Calu3 (cell line): ENCODE measurements around the gene HRG. TPM values are rescaled to one million over a fixed set of nuclear protein-coding genes. Genes with fewer than 3 reads are reported as not detected.

Experiments used
- BruUV-seq: library from RNA; stranded (reverse); fragments of 400-500 nt; replicated peaks from 2 replicates; lab custom pipeline; 2021; lab: Mats Ljungman, UMichigan
- CTCF ChIA-PET: fragments of 300-600 bp; sonication (Branson Sonifier 250); formaldehyde crosslinking; loops from one replicate; lab custom pipeline; 2022; ENCODE audit warnings: antibody characterized with exemption; lab: Charles Lee
- DNase-seq: peaks from one replicate; pipeline ENCODE4 v3.0.0; 2022
- H3K27ac Mint-ChIP-seq: one replicate; pipeline ENCODE4 v1.8.0; 2022; ENCODE audit warnings: mixed read lengths; ENCODE audit not compliant: unreplicated experiment
- H3K27me3 Mint-ChIP-seq: one replicate; pipeline ENCODE4 v1.8.0; 2022; ENCODE audit warnings: mixed read lengths; ENCODE audit not compliant: unreplicated experiment
- H3K36me3 Mint-ChIP-seq: one replicate; pipeline ENCODE4 v1.8.0; 2022; ENCODE audit warnings: mild to moderate bottlenecking, moderate library complexity, mixed read lengths; ENCODE audit not compliant: insufficient read depth, unreplicated experiment
- H3K4me1 Mint-ChIP-seq: one replicate; pipeline ENCODE4 v1.8.0; 2022; ENCODE audit warnings: mild to moderate bottlenecking, low read depth, mixed read lengths; ENCODE audit not compliant: unreplicated experiment
- H3K4me3 Mint-ChIP-seq: one replicate; pipeline ENCODE4 v1.8.0; 2022; ENCODE audit warnings: mild to moderate bottlenecking, low read depth, moderate library complexity, mixed read lengths; ENCODE audit not compliant: unreplicated experiment
- H3K9me3 Mint-ChIP-seq: one replicate; pipeline ENCODE4 v1.8.0; 2022; ENCODE audit warnings: low read depth, mixed read lengths; ENCODE audit not compliant: unreplicated experiment
- CTCF ChIP-seq: fragments of 200-600 bp; IDR thresholded peaks from one replicate; pipeline ENCODE4 v1.8.0; 2022; ENCODE audit warnings: antibody characterized with exemption; ENCODE audit not compliant: unreplicated experiment
- intact Hi-C: fragments of 100-400 bp; cut with micrococcal nuclease; formaldehyde crosslinking; loops from one replicate; pipeline ENCODE4 v1.10.0; 2022; ENCODE audit not compliant: unreplicated experiment
- total RNA-seq: library from RNA; stranded (reverse); gene quantifications from 2 replicates; pipeline ENCODE4 v1.2.3, GENCODE V29; 2022

Gene HRG
- total RNA-seq, 1 experiment from 2014 or later, result 0.40 TPM

DNA sequence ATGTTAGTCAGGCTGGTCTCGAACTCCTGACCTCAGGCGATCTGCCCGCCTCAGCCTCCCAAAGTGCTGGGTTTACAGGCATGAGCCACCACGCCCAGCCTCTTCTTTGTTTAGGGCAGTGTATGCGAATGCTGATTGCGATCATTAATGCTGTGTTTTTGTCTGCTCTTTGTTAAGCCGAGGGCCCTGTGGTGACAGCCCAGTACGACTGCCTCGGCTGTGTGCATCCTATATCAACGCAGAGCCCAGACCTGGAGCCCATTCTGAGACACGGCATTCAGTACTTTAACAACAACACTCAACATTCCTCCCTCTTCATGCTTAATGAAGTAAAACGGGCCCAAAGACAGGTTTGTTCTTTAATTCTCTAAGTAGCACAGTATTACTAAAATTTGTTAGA lies 59.1 kb downstream of the HRG start:
- no peak overlapping the region for H3K27ac Mint-ChIP-seq
- intact Hi-C loops, result no loop called here
- H3K27me3 Mint-ChIP-seq, result no peaks in the 10 kb centered on the region
- peaks cover 28% of the 10 kb centered on the region for H3K4me1 Mint-ChIP-seq
- CTCF ChIA-PET, result no interaction called here
- no TSS peak for BruUV-seq
- H3K9me3 Mint-ChIP-seq, result no peaks in the 10 kb centered on the region
- no peaks in the 10 kb centered on the region for H3K36me3 Mint-ChIP-seq
- no peak overlapping the region for H3K4me3 Mint-ChIP-seq
- no peak for TF ChIP-seq CTCF
- DNase-seq, result no peak

Other genes starting within 250 kb of the HRG start
- gene CRYGS, start 121.6 kb upstream of the HRG start, total RNA-seq, result 7.2 and 9.5 TPM in 2 replicates
- gene TBCCD1, start 98.7 kb upstream of the HRG start, total RNA-seq, result 21.0 and 25.1 TPM in 2 replicates
- 171 and 181 TPM in 2 replicates for gene DNAJB11, start 95.3 kb upstream of the HRG start, total RNA-seq
- gene AHSG, start 53.0 kb upstream of the HRG start, total RNA-seq, result 0.24 and 0.39 TPM in 2 replicates
- not detected in 2 replicates for gene FETUB, start 25.6 kb upstream of the HRG start, total RNA-seq
- gene KNG1, start 51.3 kb downstream of the HRG start, total RNA-seq, result not detected in 2 replicates
- 593 and 650 TPM in 2 replicates for gene EIF4A2, start 117.6 kb downstream of the HRG start, total RNA-seq
- gene RFC4, start 140.5 kb downstream of the HRG start, total RNA-seq, result 94.8 and 107 TPM in 2 replicates
- gene ADIPOQ, start 176.7 kb downstream of the HRG start, total RNA-seq, result not detected in 2 replicates